Pons (tissue), 1 donor: ENCODE measurements around the gene MORC1.
"Not testable (repeated sequence)": the region's sequence is repeated elsewhere in the genome, so short reads cannot be mapped to it uniquely, and the experiment has no call there.

ENCODE experiments used
- DNase-seq: peaks from one replicate; pipeline ENCODE4 v3.0.0-alpha.2; 2016; ENCODE audit warnings: low spot score

The MORC1 gene

DNA sequence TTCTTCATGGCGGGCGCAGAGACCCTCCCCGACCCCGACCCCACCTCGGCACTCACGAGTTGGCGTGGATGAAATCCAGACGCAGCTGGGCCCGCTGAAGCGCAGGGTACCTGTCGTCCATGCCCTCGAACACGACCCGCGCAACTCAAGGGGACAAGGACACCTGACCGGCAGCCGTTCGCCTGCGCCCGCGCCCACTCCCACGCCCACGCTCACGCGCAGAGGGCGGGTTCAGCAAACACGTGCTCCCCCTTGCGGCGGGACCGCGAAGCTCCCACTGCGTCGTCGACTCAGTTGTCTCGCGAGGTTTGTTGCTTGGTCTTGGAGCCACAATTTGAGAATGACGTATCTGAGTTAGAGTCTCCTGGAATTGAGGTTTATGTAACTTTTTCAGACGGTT, at the start of gene MORC1:
Gene MORC1, minus strand, starts transcription at position 196 of the 400 bp plus-strand sequence. Its CDS starts 75 bp downstream, at position 121.
- DNase-seq = no peak

GRCh38 chr3:109165905-109166304, 48.0 kb upstream of the MORC1 start:
- no peak for DNase-seq

- DNase-seq = no peak
These were observed 43.7 kb upstream of the MORC1 start for GRCh38 chr3:109161487-109162123.

GRCh38 chr3:109155828-109156227, 37.9 kb upstream of the MORC1 start:
- DNase-seq = no peak

- no peak for DNase-seq
These were observed 37.0 kb upstream of the MORC1 start for GRCh38 chr3:109154979-109155378.

DNA sequence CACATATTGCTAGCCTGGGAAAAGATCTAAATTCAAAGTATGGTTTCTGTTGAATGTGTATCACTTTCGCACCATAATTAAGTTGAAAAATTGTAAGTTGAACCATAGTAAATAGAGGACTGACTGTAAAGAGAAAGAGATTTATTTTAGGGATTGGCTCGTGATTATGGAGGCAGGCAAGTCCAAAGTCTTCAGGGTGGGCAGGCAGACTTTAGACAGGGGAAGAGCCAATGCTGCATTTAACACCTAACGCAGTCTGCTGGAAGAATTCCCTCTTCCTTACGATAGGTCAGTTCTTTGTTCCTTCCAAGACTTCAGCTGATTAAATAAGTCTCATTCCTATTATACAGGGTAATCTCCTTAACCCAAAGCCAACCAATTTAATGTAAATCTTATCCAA, 34.4 kb upstream of the MORC1 start:
- DNase-seq = no peak

GRCh38 chr3:109149078-109149477, 31.1 kb upstream of the MORC1 start:
- DNase-seq = no peak

DNA sequence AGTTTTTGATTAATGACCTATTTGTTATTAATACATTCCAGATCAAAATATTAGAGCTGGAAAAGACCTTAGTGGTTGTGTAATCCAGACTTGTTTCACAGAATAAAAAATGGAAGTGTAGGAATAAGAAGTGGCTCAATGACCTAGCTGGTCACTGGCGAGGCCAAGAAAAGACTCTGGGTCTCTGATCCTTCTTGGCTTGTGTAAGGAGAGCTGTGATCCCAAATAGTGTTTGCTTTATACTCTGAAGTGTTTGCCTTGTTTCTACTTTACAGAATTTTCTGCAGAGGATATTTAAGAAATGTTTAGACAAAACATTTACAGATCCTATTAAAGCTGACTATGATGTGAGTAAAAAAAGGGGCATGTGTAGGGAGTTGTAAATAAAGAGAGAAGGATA, 25.7 kb upstream of the MORC1 start:
- no peak for DNase-seq

DNA sequence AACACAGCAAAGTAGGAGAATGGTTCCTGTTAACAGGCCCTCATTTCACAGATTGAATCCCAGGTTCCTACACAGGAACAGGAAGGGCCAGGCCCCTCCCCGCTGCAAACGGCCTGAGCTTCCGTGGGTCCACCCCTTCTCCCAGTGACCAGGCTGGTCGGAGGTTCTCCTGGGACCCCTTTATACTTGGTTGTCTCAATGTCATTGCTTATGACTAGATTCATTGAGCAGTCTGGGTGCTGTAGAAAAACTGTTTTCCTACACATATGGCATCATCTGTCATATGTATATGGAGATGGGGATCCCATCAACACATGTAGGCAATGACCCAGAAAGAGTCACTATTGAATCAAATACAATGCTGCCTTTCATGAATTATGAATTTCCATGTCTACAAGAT, 22.4 kb upstream of the MORC1 start:
- no peak for DNase-seq

- no peak for DNase-seq
These were observed 19.8 kb upstream of the MORC1 start for GRCh38 chr3:109137761-109138160.

- DNase-seq = no peak
These were observed 18.6 kb upstream of the MORC1 start, which contains the start of gene C3orf85 for GRCh38 chr3:109136523-109136922. C3orf85 (plus strand) TSS chr3:109136719; CDS start chr3:109136848, 129 bp downstream.

DNA sequence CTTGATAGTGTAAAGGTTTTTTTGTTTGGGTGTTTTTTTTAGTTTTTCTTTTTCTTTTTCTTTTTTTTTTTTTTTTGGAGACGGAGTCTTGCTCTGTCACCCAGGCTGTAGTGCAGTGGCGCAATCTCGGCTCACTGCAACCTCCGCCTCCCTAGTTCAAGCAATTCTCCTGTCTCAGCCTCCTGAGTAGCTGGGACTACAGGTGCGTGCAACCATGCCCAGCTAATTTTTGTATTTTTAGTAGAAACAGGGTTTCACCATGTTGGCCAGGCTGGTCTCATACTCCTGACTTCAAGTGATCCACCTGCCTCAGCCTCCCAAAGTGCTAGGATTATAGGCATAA, 15.5 kb upstream of the MORC1 start:
- not testable (repeated sequence) for DNase-seq

DNA sequence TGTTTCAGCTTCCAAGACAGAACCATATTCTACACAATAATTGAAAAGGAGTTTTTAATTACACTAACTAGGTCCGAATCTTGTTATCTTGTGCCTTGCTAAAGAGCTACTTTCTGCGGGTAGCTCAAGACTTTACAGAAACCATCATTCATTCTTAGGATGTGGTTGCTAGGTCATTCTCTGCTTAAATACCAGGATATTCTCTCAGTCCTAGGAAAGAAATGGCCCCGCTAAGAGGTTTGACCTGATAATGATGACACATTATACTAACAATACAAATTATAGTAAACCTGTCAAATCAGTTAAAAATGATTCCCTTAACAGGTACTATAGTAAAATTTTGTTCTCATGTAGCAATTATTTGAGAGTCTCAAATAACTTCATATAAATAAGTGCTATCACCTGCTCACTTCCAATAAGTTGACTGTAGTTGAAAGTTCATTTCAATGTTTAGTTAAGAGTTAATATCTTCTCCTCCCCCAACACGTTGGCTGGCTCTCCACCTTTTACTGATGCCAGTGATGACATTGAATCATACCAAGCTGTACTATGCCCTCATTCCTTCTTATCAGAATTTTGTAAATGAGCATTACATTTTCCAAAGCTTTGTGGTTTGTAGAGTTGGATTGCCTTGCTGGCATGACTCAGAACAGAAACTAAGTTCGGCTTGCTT, 15.0 kb upstream of the MORC1 start:
- DNase-seq = no peak

DNA sequence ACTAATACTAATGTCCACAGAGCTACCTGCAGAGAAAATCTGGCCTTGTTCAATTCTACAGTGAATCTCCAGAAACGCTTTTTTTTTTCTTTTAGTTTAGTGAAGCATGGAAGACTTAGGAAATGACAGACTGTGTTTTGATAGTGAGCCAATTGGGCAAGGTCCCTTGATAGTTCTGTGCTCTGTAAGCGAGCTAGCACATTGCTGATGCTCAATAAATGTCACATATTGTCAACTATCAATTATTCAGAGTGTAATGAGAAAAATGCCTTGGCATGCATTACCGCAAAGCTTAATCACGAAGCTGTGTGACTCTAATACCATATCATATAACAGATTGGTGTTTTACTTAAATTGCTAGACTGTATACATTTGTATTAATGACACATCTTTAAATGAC, 13.3 kb upstream of the MORC1 start:
- no peak for DNase-seq

GRCh38 chr3:109127553-109127952, 9.6 kb upstream of the MORC1 start:
- DNase-seq = no peak

DNA sequence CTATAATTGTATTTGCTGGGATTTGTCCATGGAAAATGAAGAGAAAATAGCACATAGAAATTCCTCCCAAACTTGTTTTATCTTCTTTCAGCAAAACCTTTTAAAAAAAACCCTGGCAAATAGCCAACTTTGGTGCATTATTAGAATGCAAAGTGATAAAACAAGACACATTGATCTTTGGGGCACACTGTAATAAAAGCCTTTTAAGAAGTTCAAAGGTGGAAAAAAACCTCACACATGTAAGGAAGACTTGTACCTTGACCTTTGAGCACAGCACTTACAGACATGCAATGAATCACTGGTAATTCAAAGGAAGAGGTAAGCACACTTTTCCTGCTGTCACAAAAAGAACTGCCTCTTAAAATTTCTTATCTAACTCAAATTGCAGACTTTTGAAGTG, 8.0 kb upstream of the MORC1 start:
- DNase-seq = no peak

- peak; percentile 39 for DNase-seq
These were observed 4.8 kb upstream of the MORC1 start for GRCh38 chr3:109122690-109123089.

- DNase-seq = no peak
These were observed 650 bp upstream of the MORC1 start for GRCh38 chr3:109118584-109118983.

GRCh38 chr3:109116031-109116430, 1.9 kb downstream of the MORC1 start:
- DNase-seq = no peak

DNA sequence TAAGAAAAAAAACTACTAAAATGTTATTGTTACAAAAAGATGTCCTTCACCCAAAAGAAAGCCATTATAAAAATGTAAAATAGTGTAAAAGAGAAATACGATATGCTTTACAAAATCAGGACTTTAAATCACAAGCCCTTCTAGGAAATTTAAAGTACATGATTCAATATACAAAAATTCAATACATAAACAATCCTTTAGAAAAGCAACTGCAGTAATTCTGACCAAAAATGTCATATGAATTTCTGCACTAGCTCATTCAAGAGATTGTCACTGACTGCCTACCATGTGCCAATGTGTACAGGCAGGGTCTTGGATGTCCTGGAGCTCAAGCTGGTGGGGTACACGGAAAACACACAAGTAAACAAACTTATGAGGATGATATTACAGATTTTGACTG, 2.5 kb downstream of the MORC1 start:
- no peak for DNase-seq

DNA sequence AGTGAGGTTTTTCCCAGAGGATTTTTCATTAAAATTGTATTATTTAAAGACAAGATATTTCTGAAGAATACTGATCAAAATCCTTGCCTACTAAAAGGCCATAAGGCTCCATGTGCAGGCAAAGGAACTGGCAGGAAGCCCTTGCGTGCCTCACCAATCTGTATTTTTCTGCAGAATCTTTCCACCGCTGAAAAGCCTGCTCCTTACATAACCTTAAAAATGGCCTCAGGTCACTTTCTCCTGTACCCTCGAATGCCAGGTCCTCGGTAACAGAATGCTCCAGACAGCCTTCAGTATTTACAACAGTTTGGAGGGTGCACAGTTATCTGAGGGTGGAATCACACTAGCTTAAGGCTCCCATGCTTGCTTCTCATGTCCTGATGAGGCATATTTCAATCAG, 3.2 kb downstream of the MORC1 start:
- DNase-seq = peak; percentile 7

- DNase-seq = no peak
These were observed 4.8 kb downstream of the MORC1 start for GRCh38 chr3:109112946-109113760.

- DNase-seq = no peak
These were observed 8.4 kb downstream of the MORC1 start for GRCh38 chr3:109109574-109109973.
